HL-60 (cell line): ENCODE data around the gene DPPA5.
"Not testable (repeated sequence)": the region's sequence is repeated elsewhere in the genome, so short reads cannot be mapped to it uniquely, and the experiment has no call there.

Experiments
- DNase-seq, 2 experiments: peaks; one replicate each; pipeline ENCODE4 v3.0.0-alpha.2; 2010 to 2020; ENCODE audit warnings: low read depth in 1 of 2, low spot score in 1 of 2
- H3K27ac ChIP-seq: fragments of 250-450 bp; sonication (Bioruptor Pico); replicated peaks from 2 replicates; pipeline ENCODE4 v1.5.1; 2020; ENCODE audit warnings: mild to moderate bottlenecking, moderate library complexity
- H3K27me3 ChIP-seq: fragments of 250-450 bp; sonication (Bioruptor Pico); 2 replicates; pipeline ENCODE4 v1.5.1; 2021; ENCODE audit warnings: mild to moderate bottlenecking, moderate library complexity; ENCODE audit not compliant: insufficient read depth, poor library complexity, severe bottlenecking
- H3K4me3 ChIP-seq: replicated peaks from 2 replicates; pipeline ENCODE4 v1.5.1; 2011; ENCODE audit warnings: mild to moderate bottlenecking, control low read depth, low read length; ENCODE audit not compliant: insufficient read depth
- GABPA ChIP-seq: IDR thresholded peaks from 2 replicates; pipeline ENCODE4 v1.6.1; 2012; ENCODE audit warnings: low read depth
- POLR2AphosphoS5 ChIP-seq: IDR thresholded peaks from 2 replicates; pipeline ENCODE4 v1.6.1; 2012; ENCODE audit warnings: low read depth
- SPI1 ChIP-seq: IDR thresholded peaks from 2 replicates; pipeline ENCODE4 v1.6.1; 2012; ENCODE audit warnings: low read depth, mild to moderate bottlenecking, borderline replicate concordance
- TF ChIP-seq, protein P1 (sequence below): IDR thresholded peaks from one replicate; pipeline ENCODE4 v1.5.1; 2011; ENCODE audit warnings: low read length, control low read depth, inconsistent platforms; ENCODE audit not compliant: insufficient read depth
- TF ChIP-seq, protein P2 (sequence below): IDR thresholded peaks from 2 replicates; pipeline ENCODE4 v1.6.1; 2012; ENCODE audit warnings: low read depth; ENCODE audit not compliant: insufficient replicate concordance

DPPA5 gene

DNA sequence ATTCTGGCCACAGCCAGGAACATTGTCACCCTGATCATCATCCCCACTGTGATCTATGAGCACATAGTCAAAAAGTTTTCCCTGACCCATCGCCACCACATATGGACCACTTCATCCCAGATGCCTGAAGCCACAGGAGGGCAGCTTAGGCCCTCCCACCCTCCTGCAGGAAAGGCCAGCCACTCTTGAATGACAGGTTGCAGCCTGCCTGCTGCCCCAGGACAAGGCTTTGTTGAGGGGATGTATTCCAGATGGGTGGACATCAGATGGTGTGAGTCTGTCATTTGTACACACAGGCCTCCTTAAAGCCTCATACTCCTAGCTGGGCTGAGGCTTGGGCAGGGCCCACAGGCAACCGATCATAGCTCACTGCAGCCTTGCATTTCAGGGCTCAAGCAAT is 30.8 kb downstream of the DPPA5 start:
- H3K27me3 ChIP-seq = no peaks in the 10 kb centered on the region

DNA sequence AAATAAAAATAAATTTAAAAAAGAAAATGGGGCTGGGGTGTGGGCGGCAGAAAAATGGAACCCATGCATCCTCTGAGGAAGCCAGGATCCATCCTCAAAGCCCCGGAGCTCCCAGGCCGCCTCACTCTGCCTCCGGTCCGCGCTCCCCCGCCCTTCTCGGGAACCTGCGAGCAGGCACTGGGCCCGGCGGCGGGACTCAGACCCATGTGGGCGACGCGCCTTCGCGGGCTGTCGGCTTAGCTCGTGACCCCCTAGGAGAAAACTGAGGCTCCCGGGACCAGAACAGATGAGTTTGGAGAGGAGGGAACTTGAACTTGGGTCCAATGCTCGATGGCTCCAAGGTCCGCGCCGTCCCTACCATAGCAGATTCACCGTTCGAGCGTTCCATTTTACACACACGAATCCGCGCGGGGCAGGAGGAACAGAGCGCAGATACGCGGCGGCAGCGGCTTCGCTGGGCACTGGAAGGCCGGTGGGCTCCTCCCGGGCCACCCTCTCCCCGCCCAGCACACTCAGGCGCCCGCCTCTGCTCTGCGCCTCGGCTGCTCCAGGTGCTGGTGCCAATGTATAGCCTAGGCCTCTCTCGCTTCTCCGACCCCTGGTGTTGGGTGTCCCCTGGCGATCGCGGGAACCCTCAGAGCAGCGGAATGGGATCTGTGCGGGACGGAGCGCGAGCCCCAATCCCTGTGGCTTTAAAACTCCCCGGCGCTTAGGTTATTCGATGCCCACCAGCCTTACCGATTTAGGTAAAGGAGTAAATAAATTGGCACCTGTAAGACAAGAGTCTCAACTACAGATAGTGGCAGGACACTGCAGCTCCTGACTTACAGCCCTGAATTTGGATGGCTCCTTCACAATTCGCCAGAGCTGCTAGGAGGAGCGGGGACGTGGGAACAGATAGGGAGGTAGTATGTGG is 39.2 kb downstream of the DPPA5 start:
- no peak for DNase-seq
- Histone ChIP-seq H3K4me3 (no peak overlapping the region), H3K27ac (no peak overlapping the region), H3K27me3 (peaks cover 21% of the 10 kb centered on the region)
- no peak for TF ChIP-seq POLR2AphosphoS5
- TF ChIP-seq GABPA = no peak
- TF ChIP-seq, protein P1, sequence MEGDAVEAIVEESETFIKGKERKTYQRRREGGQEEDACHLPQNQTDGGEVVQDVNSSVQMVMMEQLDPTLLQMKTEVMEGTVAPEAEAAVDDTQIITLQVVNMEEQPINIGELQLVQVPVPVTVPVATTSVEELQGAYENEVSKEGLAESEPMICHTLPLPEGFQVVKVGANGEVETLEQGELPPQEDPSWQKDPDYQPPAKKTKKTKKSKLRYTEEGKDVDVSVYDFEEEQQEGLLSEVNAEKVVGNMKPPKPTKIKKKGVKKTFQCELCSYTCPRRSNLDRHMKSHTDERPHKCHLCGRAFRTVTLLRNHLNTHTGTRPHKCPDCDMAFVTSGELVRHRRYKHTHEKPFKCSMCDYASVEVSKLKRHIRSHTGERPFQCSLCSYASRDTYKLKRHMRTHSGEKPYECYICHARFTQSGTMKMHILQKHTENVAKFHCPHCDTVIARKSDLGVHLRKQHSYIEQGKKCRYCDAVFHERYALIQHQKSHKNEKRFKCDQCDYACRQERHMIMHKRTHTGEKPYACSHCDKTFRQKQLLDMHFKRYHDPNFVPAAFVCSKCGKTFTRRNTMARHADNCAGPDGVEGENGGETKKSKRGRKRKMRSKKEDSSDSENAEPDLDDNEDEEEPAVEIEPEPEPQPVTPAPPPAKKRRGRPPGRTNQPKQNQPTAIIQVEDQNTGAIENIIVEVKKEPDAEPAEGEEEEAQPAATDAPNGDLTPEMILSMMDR = no peak
- no peak for TF ChIP-seq SPI1
- TF ChIP-seq, protein P2, sequence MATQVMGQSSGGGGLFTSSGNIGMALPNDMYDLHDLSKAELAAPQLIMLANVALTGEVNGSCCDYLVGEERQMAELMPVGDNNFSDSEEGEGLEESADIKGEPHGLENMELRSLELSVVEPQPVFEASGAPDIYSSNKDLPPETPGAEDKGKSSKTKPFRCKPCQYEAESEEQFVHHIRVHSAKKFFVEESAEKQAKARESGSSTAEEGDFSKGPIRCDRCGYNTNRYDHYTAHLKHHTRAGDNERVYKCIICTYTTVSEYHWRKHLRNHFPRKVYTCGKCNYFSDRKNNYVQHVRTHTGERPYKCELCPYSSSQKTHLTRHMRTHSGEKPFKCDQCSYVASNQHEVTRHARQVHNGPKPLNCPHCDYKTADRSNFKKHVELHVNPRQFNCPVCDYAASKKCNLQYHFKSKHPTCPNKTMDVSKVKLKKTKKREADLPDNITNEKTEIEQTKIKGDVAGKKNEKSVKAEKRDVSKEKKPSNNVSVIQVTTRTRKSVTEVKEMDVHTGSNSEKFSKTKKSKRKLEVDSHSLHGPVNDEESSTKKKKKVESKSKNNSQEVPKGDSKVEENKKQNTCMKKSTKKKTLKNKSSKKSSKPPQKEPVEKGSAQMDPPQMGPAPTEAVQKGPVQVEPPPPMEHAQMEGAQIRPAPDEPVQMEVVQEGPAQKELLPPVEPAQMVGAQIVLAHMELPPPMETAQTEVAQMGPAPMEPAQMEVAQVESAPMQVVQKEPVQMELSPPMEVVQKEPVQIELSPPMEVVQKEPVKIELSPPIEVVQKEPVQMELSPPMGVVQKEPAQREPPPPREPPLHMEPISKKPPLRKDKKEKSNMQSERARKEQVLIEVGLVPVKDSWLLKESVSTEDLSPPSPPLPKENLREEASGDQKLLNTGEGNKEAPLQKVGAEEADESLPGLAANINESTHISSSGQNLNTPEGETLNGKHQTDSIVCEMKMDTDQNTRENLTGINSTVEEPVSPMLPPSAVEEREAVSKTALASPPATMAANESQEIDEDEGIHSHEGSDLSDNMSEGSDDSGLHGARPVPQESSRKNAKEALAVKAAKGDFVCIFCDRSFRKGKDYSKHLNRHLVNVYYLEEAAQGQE = no peak

More for the DNA sequence above, 30.8 kb downstream of the DPPA5 start:
- TF ChIP-seq POLR2AphosphoS5 = no peak
- TF ChIP-seq, protein P1 = no peak
- TF ChIP-seq, protein P2 = no peak
- TF ChIP-seq SPI1 = no peak
- TF ChIP-seq GABPA = no peak
- H3K4me3 ChIP-seq = no peak overlapping the region
- no peak for DNase-seq
- no peak overlapping the region for H3K27ac ChIP-seq

DNA sequence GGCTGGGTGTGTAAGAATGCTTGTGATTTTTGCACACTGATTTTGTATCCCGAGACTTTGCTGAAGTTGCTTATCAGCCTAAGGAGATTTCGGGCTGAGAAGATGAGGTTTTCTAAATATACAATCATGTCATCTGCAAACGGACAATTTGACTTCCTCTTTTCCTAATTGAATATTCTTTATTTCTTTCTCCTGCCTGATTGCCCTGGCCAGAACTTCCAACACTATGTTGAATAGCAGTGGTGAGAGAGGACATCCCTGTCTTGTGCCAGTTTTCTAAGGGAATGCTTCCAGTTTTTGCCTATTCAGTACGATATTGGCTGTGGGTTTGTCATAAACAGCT is 43.6 kb downstream of the DPPA5 start:
- Histone ChIP-seq H3K4me3 (peak overlapping the region; percentile 67), H3K27me3 (peaks cover 24% of the 10 kb centered on the region)
- TF ChIP-seq SPI1 = peak; percentile 87
- H3K27ac ChIP-seq, DNase-seq: not testable (repeated sequence)

DNA sequence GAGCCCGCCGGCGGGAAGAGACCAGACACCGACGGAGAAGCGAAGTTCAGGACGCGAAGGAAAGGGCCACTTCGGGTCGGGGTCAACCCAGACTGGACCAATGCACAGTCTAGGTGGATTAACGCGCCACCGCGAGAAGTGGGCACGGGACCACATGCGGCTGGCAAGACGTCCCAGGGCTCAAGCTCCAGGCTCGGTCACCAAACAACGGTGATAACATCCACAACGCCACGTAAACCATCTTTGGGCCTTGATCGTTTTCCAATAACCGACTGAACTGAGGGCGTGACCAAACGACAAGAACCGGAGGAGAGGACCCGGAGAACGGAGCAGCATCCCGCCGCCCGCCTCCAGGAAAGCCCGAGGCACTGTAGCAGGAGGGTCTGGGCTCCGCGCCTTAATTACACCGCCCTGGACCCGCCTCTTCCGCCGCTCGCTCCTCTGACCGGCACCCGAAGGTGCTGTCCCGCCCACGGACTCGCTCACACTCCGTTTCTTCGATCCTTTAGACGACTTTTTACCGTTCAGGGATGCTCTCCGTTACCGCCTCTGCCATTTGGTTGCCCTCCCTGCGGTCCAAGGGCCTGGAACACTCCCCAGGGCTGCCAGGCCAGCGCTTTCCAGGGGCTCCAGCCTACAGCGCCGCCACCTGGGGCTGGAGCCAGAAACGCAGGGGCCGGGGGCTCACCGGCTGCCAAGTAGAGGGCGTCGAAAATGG is 44.1 kb downstream of the DPPA5 start:
- H3K27me3 ChIP-seq = peaks cover 23% of the 10 kb centered on the region
- peak in 1 of 2 experiments; percentile 34 for DNase-seq
- H3K27ac ChIP-seq = no peak overlapping the region
- peak overlapping the region; percentile 67 for H3K4me3 ChIP-seq
- TF ChIP-seq, protein P1 = peak; percentile 3
- TF ChIP-seq POLR2AphosphoS5 = no peak
